Stimulated activated CD4-positive, alpha-beta T cell treated with anti-CD3 and anti-CD28 coated beads, Interleukin-12 subunit alpha, Interleukin-12 subunit beta, amount 100 ng/mL, for 4 hours (primary cell): ENCODE results near the gene GPRASP3.
A peak's percentile ranks its signal among the peaks of the same experiment; 100 is the strongest.
"Not testable (repeated sequence)": the region's sequence is repeated elsewhere in the genome, so short reads cannot be mapped to it uniquely, and the experiment has no call there.

Experiments used
- DNase-seq: peaks from one replicate; pipeline ENCODE4 v3.0.0-alpha.2; 2020

GPRASP3 gene

GRCh38 chrX:102720237-102721168 is at the start of gene GPRASP3:
GPRASP3 (plus strand) TSS chrX:102720743; CDS start chrX:102748996, 28,253 bp downstream.
- peak; percentile 65 for DNase-seq

- no peak for DNase-seq
Measured at GRCh38 chrX:102672856-102673255, 47.7 kb upstream of the GPRASP3 start.

- not testable (repeated sequence) for DNase-seq
Measured at GRCh38 chrX:102677479-102677878, 43.1 kb upstream of the GPRASP3 start.

- DNase-seq, result no peak
Measured at GRCh38 chrX:102684772-102685520, 35.6 kb upstream of the GPRASP3 start.

GRCh38 chrX:102694749-102695148 is 25.8 kb upstream of the GPRASP3 start:
- DNase-seq, result no peak

- no peak for DNase-seq
Measured at GRCh38 chrX:102696306-102696705, 24.2 kb upstream of the GPRASP3 start.

- DNase-seq, result no peak
Measured at GRCh38 chrX:102697494-102697893, 23.0 kb upstream of the GPRASP3 start.

- no peak for DNase-seq
Measured at GRCh38 chrX:102708900-102709299, 11.6 kb upstream of the GPRASP3 start.

GRCh38 chrX:102711872-102712215 is 8.7 kb upstream of the GPRASP3 start:
- DNase-seq, result no peak

GRCh38 chrX:102712216-102712966 is 8.2 kb upstream of the GPRASP3 start, which contains the start of gene GPRASP2:
GPRASP2 (plus strand) TSS chrX:102712448; CDS start chrX:102714870, 2,422 bp downstream.
- DNase-seq, result no peak

GRCh38 chrX:102712981-102713625 is 7.4 kb upstream of the GPRASP3 start:
- DNase-seq, result no peak

GRCh38 chrX:102714994-102715393 is 5.5 kb upstream of the GPRASP3 start:
- DNase-seq, result no peak

- DNase-seq, result no peak
Measured at GRCh38 chrX:102715967-102716366, 4.6 kb upstream of the GPRASP3 start.

- not testable (repeated sequence) for DNase-seq
Measured at GRCh38 chrX:102721169-102721506, 595 bp downstream of the GPRASP3 start.

GRCh38 chrX:102723456-102723855 is 2.9 kb downstream of the GPRASP3 start:
- DNase-seq, result no peak

GRCh38 chrX:102727761-102728160 is 7.2 kb downstream of the GPRASP3 start:
- DNase-seq, result no peak

GRCh38 chrX:102728646-102729045 is 8.1 kb downstream of the GPRASP3 start:
- no peak for DNase-seq

- no peak for DNase-seq
Measured at GRCh38 chrX:102739657-102740056, 19.1 kb downstream of the GPRASP3 start.

- no peak for DNase-seq
Measured at GRCh38 chrX:102744307-102744706, 23.8 kb downstream of the GPRASP3 start.

GRCh38 chrX:102745513-102745856 is 24.9 kb downstream of the GPRASP3 start:
- DNase-seq, result no peak

GRCh38 chrX:102745857-102746584 is 25.5 kb downstream of the GPRASP3 start:
- DNase-seq, result peak; percentile 6

- no peak for DNase-seq
Measured at GRCh38 chrX:102765217-102765616, 44.7 kb downstream of the GPRASP3 start.
